ENCODE measurements around the gene TYROBP. TPM values are rescaled to one million over a fixed set of nuclear protein-coding genes. Genes with fewer than 3 reads are reported as not detected.

The TYROBP gene
- total RNA-seq, 1 donor: not detected

DNA sequence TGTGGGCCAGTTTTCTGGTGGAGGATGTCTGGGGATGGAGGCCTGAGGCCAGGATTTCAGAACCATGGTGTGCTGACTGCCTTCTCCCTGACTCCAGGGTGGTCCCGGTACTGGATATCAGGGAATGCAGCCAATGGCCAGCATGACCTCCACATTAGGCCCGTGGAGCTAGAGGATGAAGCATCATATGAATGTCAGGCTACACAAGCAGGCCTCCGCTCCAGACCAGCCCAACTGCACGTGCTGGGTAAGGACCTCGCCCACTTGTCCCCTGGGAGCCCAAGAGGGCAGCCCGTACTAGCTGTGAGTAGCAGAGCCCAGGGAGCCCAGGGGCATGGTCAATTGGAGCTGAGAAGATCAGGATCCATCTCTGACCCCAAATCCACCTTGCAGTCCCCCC lies 49.8 kb downstream of the TYROBP start:
- no peak for TF ChIP-seq CTCF (IDR thresholded peaks at IDR 0.05; ENCODE audit: insufficient read depth, low read depth, low read length)
- DNase-seq (ENCODE audit: low read depth): no peak
- no peak overlapping the region for H3K4me3 ChIP-seq (ENCODE audit: low read depth, low read length)

- DNase-seq (ENCODE audit: low read depth): no peak
- TF ChIP-seq CTCF (IDR thresholded peaks at IDR 0.05; ENCODE audit: insufficient read depth, low read depth, low read length): no peak
- peak within 1 kb of the TSS; percentile 56 for H3K4me3 ChIP-seq (ENCODE audit: low read depth, low read length)
Measured at GRCh38 chr19:35856546-35857149, 51.4 kb downstream of the TYROBP start, which contains the start of gene KIRREL2. Gene KIRREL2, plus strand, starts transcription at chr19:35856911. Its CDS starts 209 bp downstream, at chr19:35857120.

Small RNAs within 50 kb of the gene (small RNA-seq; reads per million reads assigned to genes)
- gene AF038458.1 (not detected), gene RN7SL402P (not detected)

Other genes with a start within 250 kb of the TYROBP start
- gene UPK1A, start 241.8 kb downstream of the TYROBP start, total RNA-seq: not detected in 2 replicates
- gene ZBTB32, start 203.7 kb downstream of the TYROBP start, total RNA-seq: not detected in 2 replicates
- 5.6 and 7.4 TPM in 2 replicates for gene KMT2B, start 190.3 kb downstream of the TYROBP start, total RNA-seq
- gene IGFLR1, start 165.8 kb downstream of the TYROBP start, total RNA-seq: 0.43 and 0.64 TPM in 2 replicates
- gene U2AF1L4, start 162.9 kb downstream of the TYROBP start, total RNA-seq: 4.7 and 5.8 TPM in 2 replicates
- gene PSENEN, start 162.6 kb downstream of the TYROBP start, total RNA-seq: 14.7 and 18.7 TPM in 2 replicates
- 13.8 and 14.2 TPM in 2 replicates for gene LIN37, start 159.7 kb downstream of the TYROBP start, total RNA-seq
- gene HSPB6, start 151.3 kb downstream of the TYROBP start, total RNA-seq: 20.7 and 44.8 TPM in 2 replicates
- 8.7 and 9.5 TPM in 2 replicates for gene PROSER3, start 150.1 kb downstream of the TYROBP start, total RNA-seq
- gene ARHGAP33, start 132.7 kb downstream of the TYROBP start, total RNA-seq: 1.7 and 2.3 TPM in 2 replicates
- gene PRODH2, start 95.5 kb downstream of the TYROBP start, total RNA-seq: not detected in 2 replicates
- gene NPHS1, start 55.8 kb downstream of the TYROBP start, total RNA-seq: not detected in 2 replicates
- gene KIRREL2, start 51.4 kb downstream of the TYROBP start, total RNA-seq: under 0.01 TPM in 1 of 2 replicates, not detected in the other
- gene APLP1, start 39.7 kb downstream of the TYROBP start, total RNA-seq: 3.5 and 4.2 TPM in 2 replicates
- gene NFKBID, start 7.8 kb downstream of the TYROBP start, total RNA-seq: 3.0 and 3.5 TPM in 2 replicates
- 0.43 and 0.64 TPM in 2 replicates for gene HCST, start 5.8 kb downstream of the TYROBP start, total RNA-seq
- 3.5 and 6.8 TPM in 2 replicates for gene LRFN3, start 28.1 kb upstream of the TYROBP start, total RNA-seq
- gene SDHAF1, start 86.9 kb upstream of the TYROBP start, total RNA-seq: 12.5 and 15.5 TPM in 2 replicates
- 0.32 TPM in 1 of 2 replicates, not detected in the other for gene SYNE4, start 100.5 kb upstream of the TYROBP start, total RNA-seq
- 14.2 and 16.8 TPM in 2 replicates for gene ALKBH6, start 105.9 kb upstream of the TYROBP start, total RNA-seq
- 16.4 and 17.3 TPM in 2 replicates for gene CLIP3, start 124.6 kb upstream of the TYROBP start, total RNA-seq
- 2.9 and 4.3 TPM in 2 replicates for gene THAP8, start 146.0 kb upstream of the TYROBP start, total RNA-seq
- gene WDR62, start 146.6 kb upstream of the TYROBP start, total RNA-seq: 5.5 and 7.8 TPM in 2 replicates
- not detected in 2 replicates for gene OVOL3, start 202.8 kb upstream of the TYROBP start, total RNA-seq
- gene POLR2I, start 206.6 kb upstream of the TYROBP start, total RNA-seq: 26.8 and 44.5 TPM in 2 replicates
- gene TBCB, start 207.2 kb upstream of the TYROBP start, total RNA-seq: 144 and 165 TPM in 2 replicates
- 258 and 346 TPM in 2 replicates for gene CAPNS1, start 231.8 kb upstream of the TYROBP start, total RNA-seq
- 13.9 and 18.6 TPM in 2 replicates for gene COX7A1, start 244.2 kb upstream of the TYROBP start, total RNA-seq